NCI-H510A treated with DMSO at 0.1 percent for 48 hours (cell line): Measurements from ENCODE around the gene SLC39A8.
"Not testable (repeated sequence)": the region's sequence is repeated elsewhere in the genome, so short reads cannot be mapped to it uniquely, and the experiment has no call there.

Experiments used
- DNase-seq: peaks from one replicate; lab custom pipeline; 2025; lab: John Stamatoyannopoulos, UW

Gene SLC39A8

GRCh38 chr4:102344954-102345794 lies at the start of gene SLC39A8:
SLC39A8 (minus strand) TSS chr4:102345482; CDS start chr4:102344662, 820 bp downstream.
- DNase-seq = peak; percentile 47

DNA sequence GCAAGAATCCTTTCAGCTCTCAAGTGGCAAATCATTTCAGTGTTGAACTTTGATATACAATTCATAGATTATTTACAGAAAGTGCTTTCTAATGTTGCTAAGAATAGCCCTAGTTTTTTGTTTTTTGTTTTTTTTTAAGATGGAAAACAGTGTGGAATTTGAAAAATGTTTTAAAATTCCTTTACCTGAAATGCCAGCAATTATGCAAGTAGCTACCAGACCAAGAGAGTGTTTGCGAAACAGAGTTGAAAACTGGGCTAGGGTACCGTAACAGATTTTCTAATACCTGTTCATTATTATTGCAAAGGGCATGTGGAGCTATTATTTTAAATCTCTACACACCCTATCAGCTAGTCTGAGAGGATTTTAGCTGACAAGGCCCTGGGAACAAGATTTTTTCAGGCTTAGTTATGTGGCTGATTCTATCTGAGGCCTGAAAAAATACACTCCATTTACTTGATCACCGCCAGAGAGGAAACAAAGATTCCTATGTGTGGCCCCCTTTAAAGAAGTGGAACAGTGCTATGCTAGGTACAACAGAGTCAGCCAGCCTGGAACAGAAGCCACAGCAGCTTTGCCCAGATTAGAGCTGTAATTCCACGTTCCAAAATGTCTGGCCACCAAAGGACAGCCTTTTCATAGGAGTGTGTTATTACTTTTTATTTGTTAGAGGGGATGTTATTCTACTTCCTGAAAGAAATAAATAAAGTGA lies 46.9 kb upstream of the SLC39A8 start:
- DNase-seq = no peak

GRCh38 chr4:102390438-102390837 lies 45.2 kb upstream of the SLC39A8 start:
- DNase-seq = no peak

- DNase-seq = no peak
These were observed 43.3 kb upstream of the SLC39A8 start for GRCh38 chr4:102388611-102389010.

GRCh38 chr4:102387552-102388150 lies 42.4 kb upstream of the SLC39A8 start:
- no peak for DNase-seq

DNA sequence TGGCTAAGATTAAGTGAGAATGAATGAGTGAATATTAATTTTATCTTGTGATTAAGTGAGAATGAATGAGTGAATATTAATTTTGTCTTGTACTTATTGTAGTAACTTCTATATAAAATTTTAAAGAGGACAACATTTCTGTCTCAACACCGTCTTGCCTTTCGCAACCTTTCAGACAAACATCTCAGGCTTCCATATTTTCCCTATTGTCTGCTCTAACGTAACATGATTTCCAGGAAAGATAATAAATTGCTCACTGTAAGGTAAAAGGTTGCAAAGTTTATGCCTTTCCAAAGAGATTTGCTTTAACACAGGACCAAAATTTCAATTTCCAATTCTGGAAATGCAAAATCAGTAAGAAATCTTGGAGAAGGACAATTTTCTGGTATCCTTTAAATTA lies 41.7 kb upstream of the SLC39A8 start:
- DNase-seq = no peak

GRCh38 chr4:102380253-102380652 lies 35.0 kb upstream of the SLC39A8 start:
- not testable (repeated sequence) for DNase-seq

DNA sequence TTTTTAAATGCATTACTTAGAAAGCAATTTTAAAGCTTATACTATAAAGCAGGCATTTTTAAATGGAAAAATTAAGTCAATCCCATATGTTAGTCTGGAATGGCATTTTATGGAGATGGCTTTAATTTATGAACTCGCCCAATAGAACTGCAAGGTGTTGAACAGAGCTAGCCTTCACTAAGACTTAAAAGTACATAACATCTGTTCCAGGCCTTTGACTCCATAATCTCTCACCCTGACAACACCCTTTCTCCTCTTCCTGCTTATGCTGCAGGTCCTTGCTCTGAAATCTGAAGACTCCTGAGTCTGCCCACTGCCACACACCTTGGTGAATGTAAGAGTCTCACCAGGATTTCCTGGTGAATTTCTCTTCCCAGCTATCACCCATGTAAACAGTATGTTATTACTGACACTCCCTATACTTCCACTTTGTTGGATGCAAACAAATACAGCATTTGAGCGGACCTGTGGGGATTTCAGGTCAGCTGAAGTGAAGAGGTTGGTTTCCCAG lies 17.7 kb upstream of the SLC39A8 start:
- no peak for DNase-seq

DNA sequence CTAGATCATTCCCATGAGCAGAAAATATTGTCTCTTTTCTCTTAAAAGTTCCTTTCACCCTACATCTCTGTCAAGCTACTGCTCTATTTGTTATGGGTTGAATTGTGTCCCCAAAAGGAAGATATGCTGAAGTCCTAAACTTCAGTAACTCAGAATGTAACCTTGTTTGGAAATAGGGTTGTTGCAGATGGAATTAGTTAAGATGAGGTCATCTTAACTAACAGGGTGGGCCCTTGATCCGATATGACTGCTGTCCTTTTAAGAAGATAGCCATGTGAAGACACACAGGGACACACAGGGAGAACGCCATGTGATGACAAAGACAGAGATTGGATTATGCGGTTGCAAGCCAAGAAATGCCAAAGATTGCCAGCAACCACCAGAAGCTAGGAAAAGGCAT lies 12.8 kb upstream of the SLC39A8 start:
- no peak for DNase-seq

GRCh38 chr4:102357637-102358036 lies 12.4 kb upstream of the SLC39A8 start:
- not testable (repeated sequence) for DNase-seq

GRCh38 chr4:102356562-102357202 lies 11.4 kb upstream of the SLC39A8 start:
- DNase-seq = no peak

- DNase-seq = no peak
These were observed 10.5 kb upstream of the SLC39A8 start for GRCh38 chr4:102355748-102356147.

DNA sequence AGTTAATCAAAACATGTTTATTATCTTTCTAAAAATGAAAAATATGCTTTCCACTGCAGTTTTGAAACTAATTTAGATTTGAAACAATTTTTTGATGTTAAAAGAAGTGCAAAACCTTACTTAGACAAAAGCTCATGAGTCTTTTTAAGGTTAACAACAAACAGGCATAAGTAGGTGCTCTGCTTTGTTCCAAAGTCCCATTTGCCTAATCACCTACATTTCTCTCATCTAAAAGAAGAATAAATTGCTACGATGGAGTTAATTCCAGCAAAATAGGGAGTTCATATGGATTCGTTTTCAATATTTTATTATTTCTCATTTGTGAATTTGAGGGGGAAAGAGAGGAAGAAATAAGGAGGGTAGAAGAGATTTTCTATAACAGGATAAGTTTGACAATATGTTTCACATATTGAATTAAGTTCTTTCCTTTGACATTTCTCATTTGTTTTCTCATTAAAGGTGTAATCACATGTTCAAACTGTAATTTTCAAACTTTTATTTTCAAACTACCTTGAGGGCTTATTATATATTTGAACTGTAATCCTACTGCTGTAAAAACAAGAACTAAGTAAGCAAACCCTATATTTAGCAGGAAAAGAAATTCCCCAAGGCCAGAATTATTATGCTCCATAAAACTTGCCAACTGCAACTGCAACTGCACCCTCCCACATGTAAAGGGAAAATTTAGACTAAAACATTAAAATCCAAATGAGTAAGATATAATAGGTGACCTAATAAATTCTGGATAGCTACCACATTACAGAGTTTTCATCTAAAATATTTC lies 9.6 kb upstream of the SLC39A8 start:
- no peak for DNase-seq

GRCh38 chr4:102352781-102353180 lies 7.5 kb upstream of the SLC39A8 start:
- DNase-seq = no peak

DNA sequence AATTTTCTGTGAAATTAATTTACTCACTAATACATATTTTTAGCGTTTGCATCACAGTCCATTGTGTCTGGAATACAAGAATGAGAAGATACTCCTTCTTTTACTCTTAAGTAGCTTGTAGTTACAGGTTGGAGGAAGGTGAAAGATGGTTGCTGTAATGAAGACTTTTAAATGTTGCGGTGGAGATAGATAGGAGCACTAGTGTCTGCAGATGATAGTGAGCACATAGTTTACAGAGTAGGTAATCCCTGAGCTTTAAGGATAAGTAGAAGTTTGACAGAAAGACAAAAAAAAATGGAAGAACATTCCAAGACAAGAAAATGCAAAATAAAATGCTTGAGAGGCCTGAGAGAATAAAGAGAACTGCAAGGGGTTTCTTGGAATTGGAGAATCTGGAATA lies 5.4 kb upstream of the SLC39A8 start:
- no peak for DNase-seq

DNA sequence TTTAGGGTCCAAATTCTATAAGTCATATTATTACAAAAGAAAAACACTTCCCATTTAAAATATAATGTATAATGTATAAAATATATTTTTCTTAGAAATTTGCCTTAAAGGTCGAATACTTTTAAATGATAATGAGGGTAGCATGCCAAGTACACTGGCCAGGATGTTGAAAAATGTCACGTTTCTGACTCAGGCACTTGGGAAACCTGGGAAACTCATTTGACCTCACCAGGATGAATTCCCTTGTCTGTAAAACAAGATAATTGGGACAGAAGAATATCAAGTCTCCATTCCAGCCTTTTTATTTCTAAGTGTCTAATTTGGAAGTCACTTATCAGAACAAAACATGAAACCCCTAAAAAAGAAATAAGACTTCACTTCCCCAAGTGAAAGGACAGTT lies 3.4 kb upstream of the SLC39A8 start:
- no peak for DNase-seq

DNA sequence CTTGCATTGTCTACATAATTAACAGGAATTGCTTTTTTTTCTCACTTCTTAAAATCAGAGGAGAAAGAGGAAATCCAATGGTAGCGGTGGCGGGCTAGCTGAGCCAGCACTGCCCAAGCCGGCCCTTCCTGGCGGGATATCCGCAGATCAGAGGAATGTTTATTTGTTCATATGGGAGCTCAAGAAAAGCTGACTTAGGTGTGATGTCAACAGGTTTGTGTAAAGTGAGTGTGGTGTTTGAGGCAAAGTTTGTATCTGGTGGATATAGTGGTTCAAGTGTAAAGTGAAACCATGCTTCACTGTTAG lies 466 bp upstream of the SLC39A8 start:
- no peak for DNase-seq

DNA sequence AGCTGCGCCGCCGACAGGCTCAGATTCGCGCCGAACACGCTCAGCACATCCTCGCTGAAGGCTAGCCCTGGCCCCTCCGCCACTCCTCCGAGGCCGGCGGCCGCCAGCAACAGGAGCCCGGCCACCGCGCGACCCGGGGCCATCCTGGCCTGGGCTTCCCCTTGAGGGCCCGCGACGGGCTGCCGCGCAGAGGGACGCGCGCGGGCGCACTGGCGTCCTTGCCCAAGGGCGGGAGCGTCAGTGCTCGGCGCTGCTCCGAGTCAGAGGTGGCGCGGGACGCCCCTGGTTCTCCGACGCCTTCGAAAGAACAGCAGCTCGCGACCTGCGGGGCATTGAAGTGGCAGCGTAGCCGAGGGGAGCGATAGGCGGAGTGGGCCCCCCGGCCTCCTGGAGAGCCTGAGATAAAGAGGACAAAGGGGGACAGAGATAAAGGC lies 745 bp downstream of the SLC39A8 start:
- DNase-seq = no peak

DNA sequence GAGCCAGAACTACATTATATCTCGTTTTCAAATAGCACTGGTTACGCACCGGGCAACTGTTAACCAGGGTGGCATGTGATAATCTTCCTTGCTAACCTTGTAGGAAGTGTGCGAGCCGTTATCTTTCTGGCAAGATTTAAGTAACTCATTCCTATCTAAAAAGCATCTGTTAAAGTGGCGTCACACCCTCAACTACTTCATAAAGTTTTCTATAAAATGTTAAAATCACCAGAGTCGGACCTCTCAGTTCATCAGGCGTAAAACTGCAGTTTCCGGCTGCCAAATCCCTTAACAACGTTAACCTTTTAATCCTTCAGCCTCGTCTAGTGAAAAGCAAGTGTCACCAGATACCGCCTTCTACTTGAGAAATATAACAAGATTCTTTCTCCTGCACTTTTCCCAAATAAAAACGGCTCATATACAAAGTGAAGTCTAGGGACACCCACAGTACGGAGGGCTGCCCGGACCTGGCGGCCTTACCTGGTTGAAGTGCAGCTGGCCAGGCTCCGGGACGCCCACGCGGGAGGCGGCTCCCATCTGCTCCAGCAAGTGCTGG lies 1.2 kb downstream of the SLC39A8 start:
- DNase-seq = peak; percentile 33

DNA sequence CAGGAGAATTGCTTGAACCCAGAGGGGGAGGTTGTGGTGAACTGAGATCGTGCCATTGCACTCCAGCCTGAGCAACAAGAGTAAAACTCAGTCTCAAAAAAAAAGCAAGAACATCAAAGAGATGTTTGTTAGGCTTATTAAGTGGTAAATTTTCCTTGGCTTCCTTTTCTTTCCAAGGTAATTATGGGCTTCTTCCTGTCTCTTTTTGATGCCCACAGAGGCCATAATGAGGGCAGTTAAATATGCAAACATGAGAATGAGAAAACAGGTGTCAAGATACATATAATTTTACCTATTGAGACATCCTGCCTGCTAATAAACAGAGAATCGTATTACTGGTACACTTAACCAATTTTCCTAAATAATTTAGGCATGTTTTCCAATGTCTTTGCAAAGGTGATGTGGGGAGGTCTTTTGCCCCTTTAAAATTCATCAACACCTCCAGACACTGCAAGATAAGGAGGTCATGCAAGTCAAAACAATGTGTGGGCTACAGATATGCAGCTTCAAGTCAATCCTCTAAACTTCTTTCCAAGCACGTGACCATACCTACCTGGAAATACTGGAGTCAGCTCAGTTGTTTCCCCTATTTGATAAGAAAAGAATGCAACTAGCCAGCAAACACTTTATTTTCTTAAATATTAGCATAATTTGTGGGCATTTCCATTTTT lies 2.7 kb downstream of the SLC39A8 start:
- no peak for DNase-seq

GRCh38 chr4:102341201-102341600 lies 4.1 kb downstream of the SLC39A8 start:
- no peak for DNase-seq
